GM21390 (cell line): ENCODE results near the gene POLR2B.
"Not testable (repeated sequence)": the region's sequence is repeated elsewhere in the genome, so short reads cannot be mapped to it uniquely, and the experiment has no call there.

ENCODE experiments used
- ATAC-seq: cut with Tn5 transposase; IDR thresholded peaks from one replicate; pipeline ENCODE4 v1.9.1; 2021; ENCODE audit not compliant: unreplicated experiment

Gene POLR2B

DNA sequence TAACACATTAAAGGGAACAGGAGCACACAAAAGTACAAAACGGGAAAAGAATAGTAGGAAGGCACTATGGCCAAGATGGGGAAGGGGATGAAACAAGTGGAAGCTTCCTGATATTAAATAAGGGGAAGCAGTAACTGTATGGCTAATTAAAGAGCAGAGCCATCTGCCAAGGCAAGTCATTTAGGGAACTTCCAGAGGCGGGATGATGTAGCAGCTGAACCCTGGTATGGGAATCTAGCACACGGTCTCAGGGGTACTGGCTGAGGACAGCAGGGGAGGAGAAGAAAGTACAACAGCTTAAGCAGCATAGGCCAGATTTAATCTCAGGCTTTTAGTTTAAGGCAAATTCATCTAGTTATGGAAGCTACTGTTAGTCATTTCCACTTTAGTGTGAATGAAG is 72.4 kb downstream of the POLR2B start:
- ATAC-seq, result no peak

DNA sequence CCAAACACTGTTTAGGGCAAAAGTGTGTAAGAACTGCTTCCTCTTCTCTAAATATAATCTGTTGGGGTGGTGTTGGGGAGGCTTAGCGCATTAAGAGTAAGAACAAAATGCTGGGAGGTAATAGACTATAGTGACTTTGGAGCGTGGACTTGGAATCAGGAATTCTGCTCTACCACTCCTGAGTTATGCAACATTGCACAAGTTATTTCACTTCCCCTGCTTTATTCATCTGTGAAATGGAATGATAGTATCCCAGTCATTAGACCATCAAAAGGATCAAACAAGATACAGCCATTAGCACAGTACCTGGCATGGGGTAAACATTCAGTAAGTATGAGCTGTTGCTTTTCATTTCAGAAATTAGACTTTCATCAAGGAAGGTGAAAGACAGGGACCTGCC is 72.8 kb downstream of the POLR2B start:
- no peak for ATAC-seq

DNA sequence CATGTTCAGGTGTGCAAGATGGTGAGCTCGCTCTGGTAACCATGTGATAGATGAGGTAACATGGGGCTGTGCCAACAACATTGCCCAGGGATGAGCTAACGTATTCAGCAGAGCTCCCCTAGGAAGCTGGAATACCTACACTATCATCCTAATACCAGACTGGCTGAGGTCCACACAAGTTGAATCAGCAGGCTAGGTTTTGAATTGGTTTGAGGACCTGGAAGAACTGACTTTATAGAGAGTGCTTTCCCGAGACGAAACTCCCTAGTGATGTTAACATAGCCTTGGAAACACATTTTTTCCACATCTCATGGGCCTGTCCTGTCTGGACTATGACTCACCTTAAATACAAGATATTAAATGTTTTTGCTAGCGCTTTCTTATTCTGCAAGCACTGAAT is 74.8 kb downstream of the POLR2B start:
- no peak for ATAC-seq

DNA sequence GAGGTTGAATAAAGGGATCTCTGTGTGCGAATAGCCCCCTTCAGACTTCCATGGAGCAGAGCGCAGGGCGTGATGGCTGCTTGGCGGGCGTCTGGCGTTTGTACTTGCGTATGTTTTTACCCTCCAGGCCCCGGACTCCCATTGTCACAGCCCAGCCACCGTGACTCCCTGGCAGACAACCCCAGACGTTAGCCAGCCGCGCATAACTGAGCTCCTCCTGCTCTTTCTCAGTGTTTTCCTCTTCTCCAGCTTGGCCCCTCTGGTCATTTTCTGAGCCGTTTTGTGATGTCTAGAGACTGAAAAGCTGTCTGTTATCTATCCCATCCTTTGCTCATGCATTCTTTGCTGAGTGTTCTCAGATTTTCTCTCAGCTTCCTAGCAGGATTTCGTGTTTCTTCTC is 77.2 kb downstream of the POLR2B start:
- ATAC-seq, result no peak

DNA sequence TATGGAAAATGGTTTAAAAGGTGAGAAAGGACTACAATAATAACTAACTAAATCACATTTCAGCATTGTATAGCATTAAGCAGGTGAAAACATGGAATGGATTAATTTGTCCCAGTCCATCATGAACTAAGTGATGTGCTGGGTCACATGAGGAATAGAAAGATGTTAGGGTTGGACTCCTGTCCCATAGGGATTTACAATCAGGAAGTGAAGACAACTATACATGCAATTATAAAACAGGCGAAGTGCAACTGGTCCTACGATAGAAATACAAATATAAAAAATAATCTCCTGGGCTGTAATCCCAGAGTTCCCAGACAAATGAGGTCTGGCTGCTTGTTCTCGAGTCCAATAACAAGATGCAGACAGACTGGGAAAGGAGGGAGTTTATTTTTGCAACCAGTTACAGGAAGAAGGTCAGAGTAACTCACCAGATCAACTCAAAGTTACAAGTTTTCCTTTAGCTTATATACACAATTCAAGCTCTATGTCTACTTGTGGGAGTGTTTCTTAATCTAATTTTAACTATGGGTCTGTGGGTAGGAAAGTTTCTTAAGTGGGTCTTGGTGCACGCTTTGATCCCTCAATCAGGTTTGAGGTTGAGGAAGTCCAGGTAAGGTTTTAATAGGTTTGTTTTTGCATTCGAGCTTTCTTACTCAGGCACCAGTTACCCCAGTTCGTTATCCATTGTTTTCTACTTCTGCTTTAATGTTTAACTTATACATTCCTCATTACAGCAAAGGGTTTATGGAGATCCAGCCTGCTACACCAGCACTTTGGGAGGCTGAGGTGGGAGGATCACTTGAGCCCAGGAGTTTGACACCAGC is 81.4 kb downstream of the POLR2B start:
- no peak for ATAC-seq

DNA sequence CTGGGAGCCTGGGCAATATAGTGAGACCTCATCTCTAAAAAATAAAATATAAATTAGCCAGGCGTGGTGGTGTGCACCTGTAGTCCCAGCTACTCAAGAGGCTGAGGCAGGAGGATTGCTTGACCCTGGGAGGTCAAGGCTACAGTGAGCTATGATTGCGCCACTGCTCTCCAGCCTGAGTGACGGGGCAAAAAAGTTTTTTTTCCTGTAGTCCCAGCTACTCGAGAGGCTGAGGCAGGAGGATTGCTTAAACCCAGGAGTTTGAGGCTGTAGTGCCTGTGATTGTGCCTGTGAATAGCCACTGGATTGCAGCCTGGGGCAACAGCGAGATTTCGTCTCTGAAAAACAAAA is 82.0 kb downstream of the POLR2B start:
- ATAC-seq, result not testable (repeated sequence)

DNA sequence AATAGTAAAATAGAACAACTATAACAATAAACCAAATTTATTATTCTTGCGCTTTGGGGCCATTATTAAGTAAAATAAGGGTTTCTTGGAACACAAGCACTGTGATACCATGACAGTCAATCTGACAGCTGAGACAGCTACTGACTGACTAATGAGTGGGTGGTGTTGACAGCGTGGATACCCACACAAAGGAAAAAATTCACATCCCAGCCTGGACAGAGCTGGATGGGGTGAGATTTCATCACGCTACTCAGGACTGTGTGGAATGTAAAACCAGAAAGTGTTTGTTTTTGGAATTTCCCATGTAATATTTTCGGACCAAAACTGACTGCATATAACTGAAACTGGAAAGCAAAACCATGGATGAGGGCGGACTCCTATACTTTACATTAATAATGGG is 82.7 kb downstream of the POLR2B start:
- ATAC-seq, result no peak

DNA sequence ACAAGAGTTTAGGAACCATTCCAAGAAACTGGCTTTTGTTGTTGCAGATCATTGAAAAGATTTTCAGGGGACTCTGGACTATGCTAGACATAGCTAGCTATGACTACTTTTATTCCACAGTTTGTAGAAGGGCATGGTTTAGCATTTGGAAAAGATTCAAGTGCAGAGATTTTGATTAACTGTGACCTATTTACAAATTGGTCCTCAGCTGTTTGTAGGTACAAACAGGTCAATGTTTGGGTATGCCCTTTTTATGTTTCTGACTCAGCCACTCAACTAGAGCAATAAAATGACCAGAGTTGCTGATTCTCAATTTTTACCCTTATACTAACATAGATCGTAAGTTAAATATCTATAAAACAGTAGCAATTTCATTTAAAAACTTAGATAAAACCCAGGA is 84.8 kb downstream of the POLR2B start:
- ATAC-seq, result no peak

DNA sequence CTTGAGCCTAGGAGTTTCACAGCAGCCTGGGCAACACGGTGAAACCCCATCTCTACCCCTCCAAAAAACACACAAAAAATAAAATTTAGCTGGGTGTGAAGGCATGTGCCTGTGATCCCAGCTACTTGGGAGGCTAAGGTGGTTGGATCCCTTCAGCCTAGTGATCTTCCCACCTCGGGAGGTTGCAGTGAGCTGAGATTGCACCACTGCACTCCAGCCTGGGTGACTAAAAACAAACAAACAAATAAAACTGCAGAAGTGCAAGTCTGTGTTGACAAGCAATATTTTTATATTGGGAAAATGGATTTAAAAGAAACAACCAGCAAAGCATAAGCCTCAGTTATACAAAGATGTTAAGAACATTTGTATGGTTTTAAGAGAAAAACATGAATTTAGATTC is 85.4 kb downstream of the POLR2B start:
- ATAC-seq, result no peak

DNA sequence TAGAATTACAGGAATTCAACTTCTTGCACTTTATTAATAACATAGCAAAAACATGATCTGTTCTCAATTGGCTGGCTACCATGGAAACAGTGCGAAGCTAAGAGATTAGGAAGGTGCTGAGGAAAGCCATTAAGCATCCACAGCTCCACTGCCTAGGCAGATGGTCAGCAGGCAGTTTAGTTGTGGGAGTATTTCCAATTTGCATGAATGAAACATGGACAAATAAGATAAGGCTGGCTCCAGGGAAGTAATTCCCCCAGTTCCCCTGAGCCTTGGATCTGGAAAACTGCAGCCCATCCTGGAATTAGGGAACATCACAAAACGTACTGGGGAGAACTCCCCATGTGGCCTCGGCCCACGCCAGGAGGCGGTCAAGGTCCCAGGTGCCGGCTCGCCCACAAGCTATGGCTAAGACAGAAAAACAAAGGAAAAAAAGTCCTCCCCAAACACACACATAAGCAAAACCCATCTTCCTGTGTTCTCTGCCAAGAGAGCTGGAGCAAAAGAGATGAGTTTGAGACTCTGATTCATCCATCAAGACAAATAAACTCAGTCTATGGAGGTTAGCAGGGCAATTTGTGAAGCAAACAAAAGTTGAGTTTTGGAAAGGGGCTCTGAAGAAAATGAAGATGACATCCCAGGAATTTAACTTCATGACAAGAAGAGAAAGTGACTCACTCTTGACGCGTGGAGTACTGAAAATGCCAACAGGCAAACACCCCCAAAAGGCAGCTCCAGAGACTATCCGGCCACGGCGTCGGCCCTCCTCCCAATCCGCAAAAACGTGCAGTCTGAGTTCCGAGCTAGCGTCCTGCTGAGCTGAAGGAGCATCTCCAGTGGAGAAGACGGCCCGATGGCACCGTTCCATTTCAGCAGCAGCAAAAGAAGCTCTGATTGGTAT is 86.4 kb downstream of the POLR2B start:
- no peak for ATAC-seq

DNA sequence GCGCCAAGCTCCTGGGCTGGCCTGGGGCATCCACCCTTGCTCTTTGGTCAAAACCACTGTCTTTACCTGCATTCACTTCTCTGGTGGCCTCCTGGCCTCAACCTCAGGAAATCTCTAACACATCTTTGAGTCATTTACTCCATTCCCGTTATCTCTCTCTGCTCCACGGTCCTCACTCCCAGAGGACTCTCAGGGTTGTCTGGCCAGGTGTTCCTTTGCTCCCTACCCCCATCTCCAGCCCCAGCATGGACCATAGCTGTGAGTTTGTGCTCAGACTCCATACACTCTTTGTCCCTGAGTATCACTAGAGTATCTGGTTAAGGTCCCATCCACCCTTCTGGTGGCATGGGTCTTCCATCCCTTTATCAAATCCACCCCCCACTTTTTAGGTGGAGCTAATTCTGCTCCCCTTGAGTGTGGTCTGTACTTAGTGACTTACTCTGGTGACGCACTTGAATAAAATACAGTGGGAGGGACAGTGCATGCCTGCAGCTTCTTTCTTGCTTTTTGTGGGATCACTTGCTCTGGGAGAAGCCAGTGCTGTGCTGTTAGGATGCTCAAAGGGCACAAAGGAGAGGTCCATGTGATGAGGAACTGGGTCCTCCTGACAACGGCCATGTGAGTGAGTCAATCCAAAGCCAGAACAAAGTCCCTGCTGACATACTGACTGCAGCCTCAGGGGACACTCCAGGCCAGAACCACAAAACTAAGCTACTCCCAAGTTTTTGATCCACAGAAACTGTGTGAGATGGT is 87.2 kb downstream of the POLR2B start:
- no peak for ATAC-seq

DNA sequence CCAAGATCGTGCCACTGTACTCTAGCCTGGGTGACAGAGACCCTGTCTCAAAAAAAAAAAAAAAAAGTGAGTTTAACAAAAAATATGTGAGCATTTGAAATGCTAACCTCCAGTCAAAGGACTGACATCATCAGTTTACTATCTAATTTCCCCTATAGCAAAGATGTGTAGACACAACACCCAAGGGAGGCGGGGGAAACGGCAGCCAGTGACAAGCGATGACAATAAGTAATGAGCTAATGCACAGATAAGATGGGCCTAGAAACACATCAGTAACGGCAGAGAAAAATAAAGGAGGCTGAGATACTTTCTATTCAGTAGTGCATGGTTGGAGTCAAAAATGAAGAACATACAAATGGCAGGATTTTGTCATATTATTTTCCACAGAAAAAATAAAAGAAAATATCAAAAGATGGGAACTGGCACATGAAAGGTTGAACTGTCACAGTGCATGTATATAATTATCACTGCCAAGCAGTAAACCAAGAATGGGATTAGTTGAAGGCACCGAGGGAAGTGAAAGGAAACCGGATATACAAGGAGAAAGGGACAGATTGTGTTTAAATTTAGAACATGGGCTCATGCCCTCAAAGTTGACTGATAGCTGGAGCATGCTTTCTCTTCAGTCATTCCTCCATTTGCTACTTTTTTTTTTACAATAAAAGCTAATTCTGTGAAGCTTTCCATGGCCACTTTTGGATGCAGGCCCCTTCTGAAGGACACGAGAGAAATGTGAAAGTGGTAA is 89.7 kb downstream of the POLR2B start:
- no peak for ATAC-seq

DNA sequence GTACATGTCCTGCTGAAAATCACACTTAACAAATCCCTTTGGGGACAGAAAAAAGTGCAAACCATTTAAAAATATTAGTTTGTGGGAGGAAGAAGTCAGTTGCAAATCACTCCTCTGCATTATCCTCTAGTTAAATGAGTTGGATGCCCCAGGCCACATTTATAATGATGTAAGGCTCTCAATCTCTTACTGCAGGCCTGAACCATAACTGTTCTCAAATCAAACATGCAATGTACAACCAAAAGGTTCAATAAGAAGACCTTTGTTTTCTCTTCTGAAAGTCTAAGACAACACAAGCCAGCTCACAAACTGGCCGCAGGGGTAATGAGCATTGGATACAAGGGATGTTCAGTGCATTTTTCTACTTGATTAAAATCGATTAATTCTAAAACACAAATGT is 91.8 kb downstream of the POLR2B start:
- ATAC-seq, result no peak

DNA sequence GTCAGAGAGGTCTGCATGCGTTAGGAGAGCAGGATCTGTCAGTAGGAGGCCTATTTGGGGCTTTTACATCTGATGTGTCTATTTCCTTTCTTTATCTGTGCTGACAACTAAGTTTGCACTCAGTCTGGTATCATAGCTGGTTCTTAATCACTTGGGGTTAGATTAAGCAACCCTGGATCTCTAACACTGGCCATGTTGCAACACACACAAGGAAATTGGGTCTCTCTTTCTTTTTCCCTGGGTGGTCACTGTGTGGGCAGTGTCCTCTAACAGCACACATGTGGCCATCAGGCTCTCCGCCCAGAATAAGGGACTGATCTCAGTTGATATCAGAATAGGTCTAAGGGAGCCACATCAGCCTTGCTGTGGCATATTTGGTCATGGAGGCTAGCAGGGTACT is 92.6 kb downstream of the POLR2B start:
- ATAC-seq, result no peak

DNA sequence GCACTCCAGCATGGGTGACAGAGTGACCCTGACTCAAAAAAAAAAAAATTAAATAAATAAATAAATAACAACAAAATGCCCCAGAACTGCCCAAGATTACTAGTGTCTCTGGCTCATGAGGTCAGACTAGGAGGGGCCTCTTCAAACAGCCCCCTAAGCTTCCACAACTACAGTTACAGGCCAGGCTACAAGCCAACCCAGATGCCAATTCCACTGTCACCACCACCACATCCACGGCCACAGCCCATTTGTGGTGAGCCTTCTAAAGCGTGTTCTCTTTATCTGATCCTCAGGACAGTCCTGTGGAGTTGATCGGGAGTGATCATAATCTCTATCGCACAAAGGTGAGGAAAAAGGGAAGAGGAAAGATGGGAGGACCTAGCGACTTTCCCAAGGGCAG is 94.9 kb downstream of the POLR2B start:
- ATAC-seq, result no peak

DNA sequence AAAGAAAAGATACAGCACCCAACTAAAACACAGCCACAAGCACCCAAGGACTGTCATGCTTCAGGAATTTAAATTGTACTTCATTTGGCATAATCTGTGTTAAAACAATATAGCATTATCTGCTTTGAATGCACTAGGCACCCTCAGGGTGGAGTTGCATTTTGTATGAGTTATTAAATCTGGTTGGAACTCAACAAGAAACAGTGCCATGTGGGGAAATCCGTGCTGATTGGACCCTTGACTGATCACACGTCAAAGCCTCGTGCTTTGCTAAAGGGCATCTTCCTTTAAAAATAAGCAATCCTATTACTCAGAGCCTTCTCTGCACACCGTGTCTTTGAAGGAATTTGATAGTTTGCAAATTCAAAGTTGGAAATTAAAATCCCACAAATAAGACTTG is 96.0 kb downstream of the POLR2B start:
- no peak for ATAC-seq

DNA sequence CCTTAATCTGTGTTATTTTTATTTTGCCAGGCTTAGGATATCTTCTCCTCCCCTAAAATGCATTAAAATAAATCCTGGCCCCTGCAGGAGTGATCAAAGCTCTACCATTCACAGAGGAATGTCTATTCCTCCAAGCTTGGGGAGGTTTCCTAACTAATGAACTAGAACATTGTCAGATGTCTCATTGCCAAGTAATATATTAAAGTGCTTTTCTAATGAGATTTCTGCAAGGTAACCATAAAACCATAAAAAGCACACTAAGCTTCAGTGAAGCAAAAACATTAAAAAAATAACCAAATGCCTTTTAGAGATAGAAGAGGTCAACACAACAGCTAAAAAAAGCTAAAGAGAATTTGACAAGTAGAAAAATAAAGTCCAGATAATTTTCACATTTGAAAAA is 96.7 kb downstream of the POLR2B start:
- no peak for ATAC-seq

DNA sequence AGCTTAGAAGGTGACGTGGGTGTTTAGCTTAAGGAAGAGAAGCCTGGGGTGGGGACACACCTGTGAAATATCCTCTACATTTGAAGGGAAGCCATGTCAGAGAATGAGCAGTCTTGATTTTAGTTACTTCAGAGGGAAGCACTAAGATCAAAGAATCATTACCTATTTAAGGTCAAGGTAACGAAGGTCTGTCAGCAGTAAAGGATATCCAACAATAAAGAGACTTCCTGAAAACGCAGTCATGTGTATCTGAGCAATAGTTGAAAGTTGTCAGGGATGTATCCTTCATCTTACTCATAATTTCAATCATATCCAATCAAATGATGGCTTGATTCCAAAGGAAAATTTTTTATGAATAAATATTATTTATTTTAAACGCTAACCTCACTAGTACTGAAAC is 98.0 kb downstream of the POLR2B start:
- no peak for ATAC-seq

DNA sequence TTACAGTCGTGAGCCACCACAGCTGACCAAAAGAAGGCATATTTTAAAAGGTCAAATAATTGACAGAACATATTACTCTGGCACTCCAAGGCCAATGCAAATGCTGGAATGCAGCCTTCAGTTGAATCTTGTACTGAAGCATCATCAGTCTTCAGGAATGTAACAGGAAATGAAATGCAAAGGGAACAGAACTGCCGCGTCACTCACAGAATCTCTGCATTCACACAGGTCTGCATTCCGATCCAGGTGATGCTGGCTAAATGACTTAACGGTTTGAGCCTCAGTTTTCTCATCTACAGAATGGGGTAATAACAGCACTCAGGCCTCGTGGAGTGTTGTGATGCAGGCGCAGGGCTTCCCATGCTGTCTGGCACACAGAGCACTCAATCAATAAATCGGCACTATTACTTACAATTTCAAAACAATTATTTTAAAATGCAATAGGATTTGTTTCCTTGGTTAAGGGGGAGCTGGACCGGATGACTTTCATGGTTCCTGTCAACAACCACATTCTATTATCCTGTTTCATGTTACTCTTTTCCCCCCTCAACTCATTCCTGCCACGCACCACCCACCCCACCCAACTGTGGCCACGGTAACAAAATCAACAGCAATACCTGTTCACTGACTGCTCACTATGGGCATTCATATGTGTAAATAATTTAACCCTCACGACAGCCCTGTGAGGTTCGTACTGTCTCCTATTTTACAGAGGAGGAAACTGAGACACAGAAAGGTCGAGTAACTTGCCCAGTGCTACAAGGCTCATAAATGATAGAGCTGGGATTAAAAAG is 99.1 kb downstream of the POLR2B start:
- no peak for ATAC-seq
